ENCODE data around the gene ACSL3. TPM values are rescaled to one million over a fixed set of nuclear protein-coding genes. Genes with fewer than 3 reads are reported as not detected.

Gene ACSL3
- total RNA-seq, 1 experiment from 2014 or later, result 236 TPM

GRCh38 chr2:222835143-222835822, 25.6 kb upstream of the ACSL3 start:
- H3K9me2 ChIP-seq (replicated peaks; ENCODE audit: low read length), result no peaks in the 10 kb centered on the region
- POLR2A ChIA-PET (ENCODE audit: unreplicated experiment), result interaction anchor here (0.6 kb wide), 1 partner anchor 38 kb away, joined by 3 read pairs; no protein-coding TSS in a partner anchor
- no peaks in the 10 kb centered on the region for H4K20me1 ChIP-seq (ENCODE audit: low read length)
- ATAC-seq (peak; percentile 6), DNase-seq (peak; percentile 72)
- H3K36me3 ChIP-seq (ENCODE audit: low read depth, low read length), result no peaks in the 10 kb centered on the region
- peak overlapping the region; percentile 59 for H3K4me2 ChIP-seq (ENCODE audit: low read length)
- H3F3A ChIP-seq (ENCODE audit: low read length, unreplicated experiment), result peaks cover 9% of the 10 kb centered on the region
- intact Hi-C loops (cut with micrococcal nuclease), result no loop called here
- H3K4me1 ChIP-seq (ENCODE audit: insufficient read depth, low read length), result peaks cover 36% of the 10 kb centered on the region
- H3K27me3 ChIP-seq (ENCODE audit: low read length), result no peaks in the 10 kb centered on the region
- no peak overlapping the region for H3K9ac ChIP-seq (ENCODE audit: low read length)
- peaks cover 4% of the 10 kb centered on the region; the same call in 1 of the 2 replicates for H3K79me2 ChIP-seq (ENCODE audit: low read length)
- no peak overlapping the region for H2AFZ ChIP-seq (ENCODE audit: low read length)
- no peak overlapping the region for H3K4me3 ChIP-seq (ENCODE audit: low read length)
- BruUV-seq (replicated peaks), result no TSS peak
- peak overlapping the region; percentile 48 for H3K27ac ChIP-seq (ENCODE audit: low read length)
- CTCF ChIA-PET, result no interaction called here
- H3K9me3 ChIP-seq (ENCODE audit: low read length), result no peaks in the 10 kb centered on the region
- TF ChIP-seq EZH2 (IDR thresholded peaks at IDR 0.05; ENCODE audit: low read length, unreplicated experiment) (no peak), CTCF (conservative IDR thresholded peaks at IDR 0.05; ENCODE audit: low read depth, low read length) (no peak), EZH2phosphoT487 (IDR thresholded peaks at IDR 0.05; ENCODE audit: borderline replicate concordance, low read length) (no peak)

GRCh38 chr2:222835823-222836151, 25.0 kb upstream of the ACSL3 start:
- H3K27me3 ChIP-seq (ENCODE audit: low read length), result no peaks in the 10 kb centered on the region
- no peak for TF ChIP-seq CTCF (conservative IDR thresholded peaks at IDR 0.05; ENCODE audit: low read depth, low read length)
- no peak for TF ChIP-seq EZH2 (IDR thresholded peaks at IDR 0.05; ENCODE audit: low read length, unreplicated experiment)
- no peak for TF ChIP-seq EZH2phosphoT487 (IDR thresholded peaks at IDR 0.05; ENCODE audit: borderline replicate concordance, low read length)
- ChIA-PET POLR2A (ENCODE audit: unreplicated experiment) (interaction anchor here (0.6 kb wide), 1 partner anchor 39 kb away, joined by 3 read pairs; no protein-coding TSS in a partner anchor), CTCF (no interaction called here)
- peaks cover 9% of the 10 kb centered on the region for H3F3A ChIP-seq (ENCODE audit: low read length, unreplicated experiment)
- H3K9me3 ChIP-seq (ENCODE audit: low read length), result no peaks in the 10 kb centered on the region
- no peak overlapping the region for H3K9ac ChIP-seq (ENCODE audit: low read length)
- no peaks in the 10 kb centered on the region for H3K36me3 ChIP-seq (ENCODE audit: low read depth, low read length)
- H4K20me1 ChIP-seq (ENCODE audit: low read length), result no peaks in the 10 kb centered on the region
- H3K79me2 ChIP-seq (ENCODE audit: low read length), result peaks cover 4% of the 10 kb centered on the region; the same call in 1 of the 2 replicates
- no peak for ATAC-seq
- H2AFZ ChIP-seq (ENCODE audit: low read length), result no peak overlapping the region
- no peak for DNase-seq
- BruUV-seq (replicated peaks), result no TSS peak
- peak overlapping the region; percentile 59; the same call in 1 of the 2 replicates for H3K4me2 ChIP-seq (ENCODE audit: low read length)
- peak overlapping the region; percentile 4; the same call in 1 of the 2 replicates for H3K27ac ChIP-seq (ENCODE audit: low read length)
- H3K9me2 ChIP-seq (replicated peaks; ENCODE audit: low read length), result no peaks in the 10 kb centered on the region
- H3K4me1 ChIP-seq (ENCODE audit: insufficient read depth, low read length), result peaks cover 41% of the 10 kb centered on the region
- H3K4me3 ChIP-seq (ENCODE audit: low read length), result no peak overlapping the region
- intact Hi-C loops (cut with micrococcal nuclease), result no loop called here

GRCh38 chr2:222837643-222838056, 23.2 kb upstream of the ACSL3 start:
- H3K4me2 ChIP-seq (ENCODE audit: low read length), result peak overlapping the region; percentile 82
- H3K9me2 ChIP-seq (replicated peaks; ENCODE audit: low read length), result no peaks in the 10 kb centered on the region
- peak overlapping the region; percentile 61 for H2AFZ ChIP-seq (ENCODE audit: low read length)
- H4K20me1 ChIP-seq (ENCODE audit: low read length), result no peaks in the 10 kb centered on the region
- no peaks in the 10 kb centered on the region for H3K9me3 ChIP-seq (ENCODE audit: low read length)
- POLR2A ChIA-PET (ENCODE audit: unreplicated experiment), result interaction anchor here (0.7 kb wide), 1 partner anchor 588 kb away, joined by 3 read pairs; no protein-coding TSS in a partner anchor
- H3F3A ChIP-seq (ENCODE audit: low read length, unreplicated experiment), result peaks cover 12% of the 10 kb centered on the region
- peak overlapping the region; percentile 57 for H3K4me3 ChIP-seq (ENCODE audit: low read length)
- TF ChIP-seq EZH2phosphoT487 (IDR thresholded peaks at IDR 0.05; ENCODE audit: borderline replicate concordance, low read length) (no peak), CTCF (conservative IDR thresholded peaks at IDR 0.05; ENCODE audit: low read depth, low read length) (no peak), EZH2 (IDR thresholded peaks at IDR 0.05; ENCODE audit: low read length, unreplicated experiment) (no peak)
- intact Hi-C loops (cut with micrococcal nuclease), result no loop called here
- H3K27ac ChIP-seq (ENCODE audit: low read length), result peak overlapping the region; percentile 92
- peaks cover 58% of the 10 kb centered on the region for H3K4me1 ChIP-seq (ENCODE audit: insufficient read depth, low read length)
- peaks cover 4% of the 10 kb centered on the region; the same call in 1 of the 2 replicates for H3K79me2 ChIP-seq (ENCODE audit: low read length)
- H3K9ac ChIP-seq (ENCODE audit: low read length), result peak overlapping the region; percentile 39
- ATAC-seq, result peak; percentile 67
- CTCF ChIA-PET, result interaction anchor here (1.0 kb wide), 1 partner anchor 22 kb away, joined by 3 read pairs; no protein-coding TSS in a partner anchor
- no TSS peak for BruUV-seq (replicated peaks)
- DNase-seq, result peak; percentile 94
- no peaks in the 10 kb centered on the region for H3K36me3 ChIP-seq (ENCODE audit: low read depth, low read length)
- H3K27me3 ChIP-seq (ENCODE audit: low read length), result no peaks in the 10 kb centered on the region
